ENCODE measurements around the gene FAM167B. TPM values are rescaled to one million over a fixed set of nuclear protein-coding genes. Genes with fewer than 3 reads are reported as not detected.
"Not testable (repeated sequence)": the region's sequence is repeated elsewhere in the genome, so short reads cannot be mapped to it uniquely, and the experiment has no call there.

FAM167B gene
- polyA plus RNA-seq, 3 donors, result 6.5 to 13.3 (median 10.4) TPM

- DNase-seq (ENCODE audit: extremely low read depth in 1 of 11, low read depth in 9 of 11, low spot score in 4 of 11), result peak in 4 of 11 donors; percentile 57 to 70 (median 65)
These were observed 1.2 kb downstream of the FAM167B start for GRCh38 chr1:32247983-32248889.

DNA sequence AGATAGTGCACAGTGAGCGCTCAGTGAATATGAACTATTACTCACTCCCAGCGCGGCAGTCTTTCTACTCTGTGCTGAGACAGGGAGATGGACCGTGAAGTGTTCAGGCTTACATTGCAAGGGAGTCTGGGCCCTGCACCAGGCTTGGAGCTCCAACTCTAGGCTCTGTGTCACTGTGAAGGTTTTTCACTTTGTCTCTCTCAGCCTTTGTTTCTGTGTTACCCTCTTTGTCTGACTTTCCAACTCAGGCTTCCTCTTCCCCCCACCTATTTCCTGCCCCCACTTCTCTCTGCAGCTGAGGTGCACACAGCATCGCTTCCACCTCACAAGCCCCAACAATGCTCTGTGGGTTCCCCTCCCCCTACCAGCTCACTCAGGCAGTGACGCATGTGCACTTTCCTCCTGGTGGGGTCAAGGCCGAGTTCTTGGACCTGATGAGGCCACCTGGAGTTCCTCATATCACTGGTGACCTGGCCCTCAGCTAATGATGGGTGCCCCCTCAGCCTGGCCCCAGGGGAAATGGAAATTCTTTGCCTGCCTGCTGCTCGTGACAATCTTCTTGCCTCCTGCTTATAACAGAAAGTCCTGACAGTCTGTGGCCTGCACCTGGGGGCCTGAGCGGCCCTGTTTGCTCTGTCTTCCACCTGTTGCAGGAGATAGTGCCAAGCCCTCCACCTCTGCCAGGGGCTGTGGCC lies 3.0 kb downstream of the FAM167B start:
- DNase-seq (ENCODE audit: extremely low read depth in 1 of 11, low read depth in 9 of 11, low spot score in 4 of 11), result peak in 2 of 11 donors; percentile 31 to 56

DNA sequence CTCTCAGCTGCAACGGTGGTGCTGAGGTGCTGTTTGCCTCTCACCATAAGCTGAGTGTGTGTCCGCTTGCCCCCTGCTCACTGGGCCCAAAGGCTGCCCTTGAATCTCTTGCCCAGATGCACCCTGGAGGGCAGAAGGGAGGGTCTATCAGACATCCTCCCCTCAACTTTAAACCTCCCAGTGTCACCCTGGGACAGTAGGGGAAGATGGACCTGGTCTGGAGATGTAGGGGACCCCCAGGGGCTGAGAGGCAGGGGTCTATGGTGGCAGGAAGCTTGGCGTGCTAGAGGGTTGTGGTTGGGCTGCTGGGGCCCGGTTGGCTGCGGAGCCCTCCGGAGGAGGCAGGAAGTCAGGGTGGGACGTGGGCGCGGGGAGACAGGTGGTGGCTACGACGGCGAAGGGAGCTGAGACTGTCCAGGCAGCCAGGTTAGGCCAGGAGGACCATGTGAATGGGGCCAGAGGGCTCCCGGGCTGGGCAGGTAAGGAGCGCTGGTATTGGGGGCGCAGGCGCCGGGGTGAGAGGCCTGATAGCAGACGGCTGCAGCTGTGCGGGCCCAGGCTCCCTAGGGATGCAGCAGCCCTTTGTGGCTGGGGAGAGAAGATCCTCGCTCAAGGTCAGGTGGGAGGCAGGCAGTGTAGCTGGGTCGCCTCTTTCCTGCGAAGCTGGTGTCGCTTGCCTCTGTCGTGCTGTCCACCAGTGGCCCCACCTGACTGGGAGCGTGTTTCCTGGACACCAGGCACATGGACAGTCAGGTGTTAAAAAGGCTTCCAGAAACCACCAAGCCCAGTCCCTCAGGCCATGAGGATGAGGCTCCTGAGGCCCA lies 4.1 kb downstream of the FAM167B start, which contains the start of gene LCK:
Gene LCK (plus strand): TSS at position 373 of the 824 bp plus-strand sequence. CDS start 23,065 bp downstream, outside the sequence.
- DNase-seq (ENCODE audit: extremely low read depth in 1 of 11, low read depth in 9 of 11, low spot score in 4 of 11), result no peak

DNA sequence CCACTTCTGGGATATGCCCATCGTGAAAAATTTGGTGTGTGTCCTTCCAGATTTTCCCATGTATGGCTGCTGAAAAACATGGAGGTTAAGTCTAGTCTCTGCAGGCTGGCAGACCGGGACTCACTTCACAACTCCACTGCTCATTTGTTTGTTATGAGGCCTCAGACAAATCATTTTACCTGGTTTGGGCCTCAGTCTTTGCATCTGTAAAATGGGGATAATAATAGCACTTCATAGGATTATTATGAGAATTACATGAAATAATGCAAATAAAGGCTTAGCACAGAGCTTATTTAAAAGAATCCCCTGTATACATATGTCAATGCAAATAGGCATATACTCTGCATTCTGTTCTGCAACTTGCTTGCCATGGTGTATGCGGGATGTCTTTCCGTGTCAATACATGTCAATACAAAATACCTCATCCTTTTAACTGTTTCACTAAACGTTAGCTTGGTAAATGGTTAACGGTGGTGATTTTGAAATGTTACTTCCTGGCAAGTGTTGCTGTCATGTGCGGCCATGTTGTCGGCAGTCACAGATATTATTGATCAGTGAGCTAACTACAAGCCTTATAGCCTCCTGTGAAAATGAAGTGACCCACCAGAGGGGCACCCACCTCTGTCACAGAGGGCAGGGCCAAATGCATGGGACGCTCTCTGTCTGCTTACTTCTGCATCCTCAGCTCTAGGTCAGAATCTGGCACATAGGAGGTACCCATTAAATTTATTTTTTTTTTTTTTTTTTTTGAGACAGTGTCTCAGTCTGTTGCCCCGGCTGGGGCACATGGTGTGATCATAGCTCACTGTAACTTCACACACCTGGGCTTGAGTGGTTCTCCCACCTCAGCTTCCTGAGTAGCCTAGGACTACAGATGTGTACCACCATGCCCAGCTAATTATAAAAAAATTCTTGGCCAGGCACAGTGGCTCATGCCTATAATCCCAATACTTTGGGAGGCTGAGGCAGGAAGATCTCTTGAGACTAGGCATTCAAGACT lies 8.3 kb downstream of the FAM167B start:
- no peak for DNase-seq (ENCODE audit: extremely low read depth in 1 of 11, low read depth in 9 of 11, low spot score in 4 of 11)

DNA sequence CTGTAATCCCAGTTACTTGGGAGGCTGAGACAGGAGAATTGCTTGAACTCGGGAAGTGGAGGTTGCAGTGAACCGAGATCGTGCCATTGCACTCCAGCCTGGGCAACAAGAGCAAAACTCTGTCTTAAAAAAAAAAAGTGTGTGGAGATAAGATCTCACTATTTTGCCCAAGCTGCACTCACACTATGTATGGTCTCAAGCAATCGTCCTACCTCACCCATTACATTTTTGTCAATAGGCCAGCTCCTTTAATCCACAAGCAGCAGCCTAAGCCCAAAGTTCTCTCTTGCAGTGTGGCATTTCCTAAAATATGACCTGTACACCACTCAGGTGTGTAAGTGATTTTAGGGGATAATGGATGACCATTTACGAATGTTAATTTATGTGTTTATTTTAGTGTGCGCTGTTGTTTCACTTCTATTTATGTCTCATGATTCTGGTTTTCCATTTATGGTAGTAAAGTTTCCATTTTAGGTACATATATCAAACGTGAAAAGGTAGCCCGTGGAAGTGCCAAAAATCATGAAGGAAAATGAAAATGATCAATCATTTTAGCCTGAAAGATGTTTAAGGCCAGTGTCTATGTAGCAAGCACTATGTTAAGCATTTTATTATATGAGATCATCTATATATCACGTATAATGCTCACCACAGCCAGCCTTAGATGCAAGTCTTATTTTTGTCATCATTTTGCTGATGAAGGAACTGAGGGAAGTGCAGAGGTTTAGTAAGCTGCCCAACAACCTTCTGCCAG lies 9.6 kb downstream of the FAM167B start:
- DNase-seq (ENCODE audit: extremely low read depth in 1 of 11, low read depth in 9 of 11, low spot score in 4 of 11), result no peak

GRCh38 chr1:32257227-32257508 lies 10.1 kb downstream of the FAM167B start:
- no peak for DNase-seq (ENCODE audit: extremely low read depth in 1 of 11, low read depth in 9 of 11, low spot score in 4 of 11)

- not testable (repeated sequence) for DNase-seq (ENCODE audit: extremely low read depth in 1 of 11, low read depth in 9 of 11, low spot score in 4 of 11)
These were observed 16.2 kb downstream of the FAM167B start for GRCh38 chr1:32263236-32263593.

DNA sequence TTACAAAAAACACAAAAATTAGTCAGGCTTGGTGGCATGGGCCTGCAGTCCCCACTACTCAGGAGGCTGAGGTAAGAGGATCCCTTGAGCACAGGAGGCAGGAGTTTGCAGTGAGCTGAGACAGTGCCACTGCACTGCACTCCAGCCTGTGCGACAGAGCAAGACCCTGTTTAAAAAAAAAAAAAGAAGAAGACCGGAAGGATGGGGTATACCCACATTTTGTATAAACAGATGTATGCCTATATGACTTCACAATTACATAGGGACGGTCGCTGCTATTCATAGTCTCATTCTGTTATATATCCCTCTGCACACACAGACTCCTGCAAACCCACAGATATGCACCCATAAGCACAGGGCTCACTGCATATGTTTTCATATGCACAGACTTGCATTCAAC lies 16.7 kb downstream of the FAM167B start:
- DNase-seq (ENCODE audit: extremely low read depth in 1 of 11, low read depth in 9 of 11, low spot score in 4 of 11), result no peak

- DNase-seq (ENCODE audit: extremely low read depth in 1 of 11, low read depth in 9 of 11, low spot score in 4 of 11), result no peak
These were observed 18.8 kb downstream of the FAM167B start for GRCh38 chr1:32265846-32266245.

- no peak for DNase-seq (ENCODE audit: extremely low read depth in 1 of 11, low read depth in 9 of 11, low spot score in 4 of 11)
These were observed 20.0 kb downstream of the FAM167B start for GRCh38 chr1:32266921-32267591.

DNA sequence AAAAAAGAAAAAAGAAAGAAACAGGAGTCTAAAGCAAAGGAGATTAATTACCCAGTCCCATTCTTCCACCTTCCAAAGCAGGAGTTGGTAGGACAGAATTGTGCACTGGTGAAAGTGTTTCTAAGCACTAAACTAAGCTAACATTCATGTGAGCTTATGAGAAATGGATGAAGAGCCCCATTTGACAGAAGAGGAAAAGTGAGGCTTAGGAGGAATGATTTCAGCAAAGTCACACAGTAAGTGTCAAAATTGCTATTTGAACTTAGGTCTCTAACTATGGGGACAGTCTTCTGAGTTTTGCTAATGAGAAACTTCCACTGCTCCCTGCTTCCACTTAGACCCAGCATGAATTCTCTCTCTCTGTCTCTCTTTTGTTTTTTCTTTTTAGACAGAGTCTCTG lies 22.7 kb downstream of the FAM167B start:
- no peak for DNase-seq (ENCODE audit: extremely low read depth in 1 of 11, low read depth in 9 of 11, low spot score in 4 of 11)

- DNase-seq (ENCODE audit: extremely low read depth in 1 of 11, low read depth in 9 of 11, low spot score in 4 of 11), result no peak
These were observed 25.8 kb downstream of the FAM167B start for GRCh38 chr1:32272557-32273390.

GRCh38 chr1:32273391-32274208 lies 26.6 kb downstream of the FAM167B start:
- DNase-seq (ENCODE audit: extremely low read depth in 1 of 11, low read depth in 9 of 11, low spot score in 4 of 11), result no peak

DNA sequence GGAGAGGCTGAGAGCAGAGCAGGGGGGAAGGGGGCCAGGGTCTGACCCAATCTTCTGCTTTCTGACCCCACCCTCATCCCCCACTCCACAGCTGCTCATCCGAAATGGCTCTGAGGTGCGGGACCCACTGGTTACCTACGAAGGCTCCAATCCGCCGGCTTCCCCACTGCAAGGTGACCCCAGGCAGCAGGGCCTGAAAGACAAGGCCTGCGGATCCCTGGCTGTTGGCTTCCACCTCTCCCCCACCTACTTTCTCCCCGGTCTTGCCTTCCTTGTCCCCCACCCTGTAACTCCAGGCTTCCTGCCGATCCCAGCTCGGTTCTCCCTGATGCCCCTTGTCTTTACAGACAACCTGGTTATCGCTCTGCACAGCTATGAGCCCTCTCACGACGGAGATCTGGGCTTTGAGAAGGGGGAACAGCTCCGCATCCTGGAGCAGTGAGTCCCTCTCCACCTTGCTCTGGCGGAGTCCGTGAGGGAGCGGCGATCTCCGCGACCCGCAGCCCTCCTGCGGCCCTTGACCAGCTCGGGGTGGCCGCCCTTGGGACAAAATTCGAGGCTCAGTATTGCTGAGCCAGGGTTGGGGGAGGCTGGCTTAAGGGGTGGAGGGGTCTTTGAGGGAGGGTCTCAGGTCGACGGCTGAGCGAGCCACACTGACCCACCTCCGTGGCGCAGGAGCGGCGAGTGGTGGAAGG lies 27.8 kb downstream of the FAM167B start:
- DNase-seq (ENCODE audit: extremely low read depth in 1 of 11, low read depth in 9 of 11, low spot score in 4 of 11), result no peak

- no peak for DNase-seq (ENCODE audit: extremely low read depth in 1 of 11, low read depth in 9 of 11, low spot score in 4 of 11)
These were observed 28.4 kb downstream of the FAM167B start for GRCh38 chr1:32275424-32275823.

Data from renal cortex interstitium (tissue), 11 donors.